Trophoblast cell (in vitro differentiated cells and primary cell): ENCODE measurements around the gene MMAB.

Experiments
- DNase-seq, 2 donors: peaks; one replicate each; pipeline ENCODE4 v3.0.0-alpha.2; 2016
- H2AFZ ChIP-seq: 2 replicates; pipeline ENCODE4 v1.6.1; 2013; ENCODE audit warnings: low read length, moderate library complexity, mild to moderate bottlenecking; ENCODE audit not compliant: insufficient read depth, poor library complexity
- H2AK5ac ChIP-seq: 2 replicates; pipeline ENCODE4 v1.6.1; 2013; ENCODE audit warnings: mild to moderate bottlenecking, low read length
- H2BK120ac ChIP-seq: 2 replicates; pipeline ENCODE4 v1.6.1; 2013; ENCODE audit warnings: low read length, mild to moderate bottlenecking, moderate library complexity; ENCODE audit not compliant: insufficient read depth, poor library complexity
- H2BK12ac ChIP-seq: 2 replicates; pipeline ENCODE4 v1.6.1; 2013; ENCODE audit warnings: mild to moderate bottlenecking, low read length, moderate library complexity
- H2BK5ac ChIP-seq: 2 replicates; pipeline ENCODE4 v1.6.1; 2013; ENCODE audit warnings: low read length, low read depth, moderate library complexity, mild to moderate bottlenecking; ENCODE audit not compliant: poor library complexity
- H3K14ac ChIP-seq: 2 replicates; pipeline ENCODE4 v1.6.1; 2013; ENCODE audit warnings: mild to moderate bottlenecking, low read length
- H3K18ac ChIP-seq: 2 replicates; pipeline ENCODE4 v1.6.1; 2013; ENCODE audit warnings: mild to moderate bottlenecking, low read length
- H3K23ac ChIP-seq: 2 replicates; pipeline ENCODE4 v1.6.1; 2013; ENCODE audit warnings: low read length
- H3K27ac ChIP-seq: 2 replicates; pipeline ENCODE4 v1.5.1; 2013; ENCODE audit warnings: low read depth, mild to moderate bottlenecking, inconsistent platforms, low read length, moderate library complexity
- H3K27me3 ChIP-seq: 2 replicates; pipeline ENCODE4 v1.6.1; 2013; ENCODE audit warnings: inconsistent platforms, mild to moderate bottlenecking, low read length, moderate library complexity; ENCODE audit not compliant: insufficient read depth
- H3K36me3 ChIP-seq, 2 experiments: 1 replicate in 1 of 2; 2 replicates in 1 of 2; pipeline ENCODE4 v1.6.1; 2013; ENCODE audit warnings: low read length in 2 of 2, mild to moderate bottlenecking in 2 of 2, moderate library complexity in 1 of 2; ENCODE audit not compliant: insufficient read depth in 2 of 2, control insufficient read depth in 1 of 2
- H3K4ac ChIP-seq: 2 replicates; pipeline ENCODE4 v1.6.1; 2013; ENCODE audit warnings: low read depth, mild to moderate bottlenecking, low read length, moderate library complexity
- H3K4me1 ChIP-seq, 2 experiments: 1 replicate in 1 of 2; 2 replicates in 1 of 2; pipeline ENCODE4 v1.6.1; 2013; ENCODE audit warnings: low read length in 2 of 2, mild to moderate bottlenecking in 2 of 2, moderate library complexity in 1 of 2; ENCODE audit not compliant: insufficient read depth in 2 of 2, control insufficient read depth in 1 of 2
- H3K4me2 ChIP-seq: 2 replicates; pipeline ENCODE4 v1.6.1; 2013; ENCODE audit warnings: inconsistent platforms, mild to moderate bottlenecking, low read length, moderate library complexity
- H3K4me3 ChIP-seq: 2 replicates; pipeline ENCODE4 v1.5.1; 2013; ENCODE audit warnings: mild to moderate bottlenecking, low read depth, low read length, inconsistent platforms
- H3K79me1 ChIP-seq: one replicate; pipeline ENCODE4 v1.6.1; 2013; ENCODE audit warnings: low read length
- H3K79me2 ChIP-seq: 2 replicates; pipeline ENCODE4 v1.6.1; 2013; ENCODE audit warnings: low read length, mild to moderate bottlenecking; ENCODE audit not compliant: control insufficient read depth, insufficient read depth, poor library complexity
- H3K9ac ChIP-seq: 2 replicates; pipeline ENCODE4 v1.6.1; 2013; ENCODE audit warnings: mild to moderate bottlenecking, low read length
- H3K9me3 ChIP-seq: 2 replicates; pipeline ENCODE4 v1.6.1; 2013; ENCODE audit warnings: low read depth, mild to moderate bottlenecking, control low read depth, inconsistent platforms, low read length; ENCODE audit not compliant: insufficient read depth
- H4K12ac ChIP-seq: 2 replicates; pipeline ENCODE4 v1.6.1; 2013; ENCODE audit warnings: low read depth, mild to moderate bottlenecking, low read length, moderate library complexity
- H4K8ac ChIP-seq: 2 replicates; pipeline ENCODE4 v1.6.1; 2013; ENCODE audit warnings: low read depth, mild to moderate bottlenecking, low read length, moderate library complexity
- H4K91ac ChIP-seq: one replicate; pipeline ENCODE4 v1.6.1; 2013; ENCODE audit warnings: low read depth, mild to moderate bottlenecking, low read length, moderate library complexity
- WGBS: extraction: QIAGEN DNeasy Blood & Tissue Kit; methylation state at CpG from one replicate; pipeline ENCODE4 v1.1.7; 2013; ENCODE audit warnings: missing lambda C conversion rate; ENCODE audit not compliant: insufficient read length, insufficient coverage; ENCODE audit errors: extremely low coverage; 5-methylcytosine and 5-hydroxymethylcytosine counted together

Gene MMAB

GRCh38 chr12:109612975-109613502 lies 39.7 kb upstream of the MMAB start:
- H3K79me1 ChIP-seq = no peaks in the 10 kb centered on the region
- H3K9ac ChIP-seq = no peak overlapping the region
- no peak overlapping the region for H3K4ac ChIP-seq
- no peak overlapping the region for H3K18ac ChIP-seq
- no peak overlapping the region for H2BK120ac ChIP-seq
- no peak overlapping the region for H2AFZ ChIP-seq
- no peak overlapping the region for H4K8ac ChIP-seq
- H4K91ac ChIP-seq = no peak overlapping the region
- peaks cover 2% of the 10 kb centered on the region for H3K9me3 ChIP-seq
- no peak overlapping the region for H3K14ac ChIP-seq
- H3K79me2 ChIP-seq = no peaks in the 10 kb centered on the region
- H3K27ac ChIP-seq = no peak overlapping the region
- WGBS = no CpG with 5 or more reads among the region's 5 CpGs
- H3K27me3 ChIP-seq = no peaks in the 10 kb centered on the region
- no peak overlapping the region for H3K4me2 ChIP-seq
- no peak overlapping the region for H3K4me3 ChIP-seq
- peak in 1 of 2 donors; percentile 43 for DNase-seq
- H2BK5ac ChIP-seq = no peak overlapping the region
- no peak overlapping the region for H4K12ac ChIP-seq
- H3K23ac ChIP-seq = no peak overlapping the region
- no peak overlapping the region for H2BK12ac ChIP-seq
- no peaks in the 10 kb centered on the region for H3K4me1 ChIP-seq
- no peak overlapping the region for H2AK5ac ChIP-seq
- H3K36me3 ChIP-seq = no peaks in the 10 kb centered on the region

DNA sequence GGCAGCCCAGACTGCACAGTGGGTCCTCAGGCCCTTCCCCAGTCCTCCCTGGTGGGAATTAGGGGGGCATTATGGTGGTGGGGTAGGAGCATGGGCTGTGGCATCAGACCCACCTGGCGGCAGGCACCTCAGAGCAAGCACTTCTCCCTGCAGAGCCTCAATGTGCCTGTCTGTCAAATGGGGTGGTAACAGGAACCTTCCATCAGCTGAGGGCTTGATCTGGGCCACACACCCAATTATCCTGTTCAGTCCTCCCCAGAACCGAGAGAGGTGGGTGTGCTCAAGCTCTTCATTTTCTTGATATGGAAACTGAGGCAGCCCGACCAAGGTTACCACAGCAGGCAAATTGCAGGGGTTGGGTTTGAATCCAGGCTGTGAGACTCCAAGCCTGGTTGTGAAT lies 38.7 kb upstream of the MMAB start:
- Histone ChIP-seq H2BK12ac (no peak overlapping the region), H3K79me1 (no peaks in the 10 kb centered on the region), H2AK5ac (no peak overlapping the region), H4K8ac (no peak overlapping the region), H2BK120ac (no peak overlapping the region), H3K18ac (no peak overlapping the region), H4K91ac (no peak overlapping the region), H2BK5ac (no peak overlapping the region), H4K12ac (no peak overlapping the region), H3K14ac (no peak overlapping the region), H2AFZ (no peak overlapping the region), H3K9me3 (peaks cover 2% of the 10 kb centered on the region), H3K4ac (no peak overlapping the region), H3K79me2 (no peaks in the 10 kb centered on the region), H3K27me3 (no peaks in the 10 kb centered on the region), H3K4me1 (no peaks in the 10 kb centered on the region), H3K4me3 (no peak overlapping the region), H3K23ac (no peak overlapping the region), H3K27ac (no peak overlapping the region), H3K9ac (no peak overlapping the region), H3K4me2 (no peak overlapping the region), H3K36me3 (no peaks in the 10 kb centered on the region)
- no peak for DNase-seq
- WGBS = no CpG with 5 or more reads among the region's 3 CpGs

DNA sequence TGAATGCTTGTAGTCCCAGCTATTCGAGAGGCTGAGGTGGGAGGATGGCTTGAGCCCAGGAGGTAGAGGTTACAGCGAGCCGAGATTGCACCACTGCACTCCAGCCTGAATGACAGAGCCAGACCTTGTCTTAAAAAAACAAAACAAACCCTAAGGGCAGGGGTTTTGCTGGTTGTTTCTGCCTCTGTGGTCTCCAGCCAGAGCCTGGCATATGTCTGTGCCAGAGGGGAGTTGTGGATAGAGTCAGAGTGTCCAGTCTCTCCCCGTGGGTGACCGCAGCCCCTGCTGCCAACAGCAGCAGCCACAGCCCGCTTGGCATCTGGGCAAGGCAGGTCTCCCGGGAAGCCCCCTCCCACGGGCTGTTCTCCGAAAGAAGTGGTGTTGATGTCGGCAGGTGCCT lies 37.9 kb upstream of the MMAB start:
- Histone ChIP-seq H3K9me3 (peaks cover 2% of the 10 kb centered on the region), H3K36me3 (no peaks in the 10 kb centered on the region), H3K23ac (no peak overlapping the region), H3K79me1 (no peaks in the 10 kb centered on the region), H3K9ac (no peak overlapping the region), H2BK5ac (no peak overlapping the region), H2AFZ (no peak overlapping the region), H3K18ac (no peak overlapping the region), H4K91ac (no peak overlapping the region), H3K27ac (no peak overlapping the region), H2AK5ac (no peak overlapping the region), H3K4ac (no peak overlapping the region), H3K4me1 (no peaks in the 10 kb centered on the region), H3K14ac (no peak overlapping the region), H2BK12ac (no peak overlapping the region), H3K4me3 (no peak overlapping the region), H3K27me3 (no peaks in the 10 kb centered on the region), H4K8ac (no peak overlapping the region), H3K79me2 (no peaks in the 10 kb centered on the region), H4K12ac (no peak overlapping the region), H3K4me2 (no peak overlapping the region), H2BK120ac (no peak overlapping the region)
- no peak for DNase-seq
- no CpG with 5 or more reads among the region's 10 CpGs for WGBS

DNA sequence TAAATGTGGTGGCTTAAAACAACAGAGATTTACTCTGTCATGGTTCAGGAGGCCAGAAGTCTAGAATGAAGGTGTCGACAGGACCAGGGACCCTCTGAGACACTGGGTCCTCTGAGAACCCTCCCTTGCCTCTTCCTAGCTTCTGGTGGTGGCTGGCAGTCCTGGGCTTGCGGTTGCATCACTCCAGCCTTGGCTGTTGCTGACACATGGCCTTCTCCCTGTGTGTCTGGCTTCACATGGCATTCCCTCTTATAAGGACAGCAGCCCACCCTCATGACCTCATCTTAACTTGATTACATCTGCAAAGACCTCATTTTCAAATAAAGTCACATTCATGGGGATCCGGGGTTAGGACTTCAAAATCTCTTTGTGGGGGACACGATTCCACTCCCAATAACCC lies 37.2 kb upstream of the MMAB start:
- WGBS = no CpG with 5 or more reads among the region's 4 CpGs
- Histone ChIP-seq H3K79me1 (no peaks in the 10 kb centered on the region), H2AFZ (no peak overlapping the region), H3K18ac (no peak overlapping the region), H3K23ac (no peak overlapping the region), H3K9ac (no peak overlapping the region), H2AK5ac (no peak overlapping the region), H4K12ac (no peak overlapping the region), H3K79me2 (no peaks in the 10 kb centered on the region), H2BK12ac (no peak overlapping the region), H4K91ac (no peak overlapping the region), H3K36me3 (no peaks in the 10 kb centered on the region), H3K14ac (no peak overlapping the region), H3K4ac (no peak overlapping the region), H2BK5ac (no peak overlapping the region), H2BK120ac (no peak overlapping the region), H3K4me1 (no peaks in the 10 kb centered on the region), H3K27me3 (no peaks in the 10 kb centered on the region), H3K4me3 (no peak overlapping the region), H3K27ac (no peak overlapping the region), H4K8ac (no peak overlapping the region), H3K4me2 (no peak overlapping the region), H3K9me3 (peaks cover 2% of the 10 kb centered on the region)
- DNase-seq = no peak
